Keratinocyte (primary cell): ENCODE results near the gene NELL1.

Experiments used
- CTCF ChIP-seq, 3 experiments: IDR thresholded peaks in 1 of 3; conservative IDR thresholded peaks in 1 of 3; optimal IDR thresholded peaks in 1 of 3; 2 replicates in 2 of 3; 3 replicates in 1 of 3; pipeline versions ENCODE3 to v1.5.1; 2011; ENCODE audit warnings: low read length in 3 of 3, mild to moderate bottlenecking in 3 of 3, moderate library complexity in 2 of 3, control low read depth in 1 of 3, inconsistent platforms in 1 of 3; ENCODE audit not compliant: insufficient read depth in 2 of 3; ENCODE audit errors: extremely low read depth in 1 of 3
- EZH2 ChIP-seq: IDR thresholded peaks from one replicate; pipeline ENCODE4 v1.6.1; 2012; ENCODE audit warnings: inconsistent platforms, mild to moderate bottlenecking, low read length, moderate library complexity

GRCh38 chr11:20937826-20938225, 268.4 kb downstream of the NELL1 start:
- TF ChIP-seq CTCF (optimal IDR thresholded peaks at IDR 0.05 in 1 of 3, IDR thresholded peaks at IDR 0.05 in 1 of 3, conservative IDR thresholded peaks at IDR 0.05 in 1 of 3; ENCODE audit: extremely low read depth in 1 of 3, insufficient read depth in 2 of 3, low read length in 3 of 3) (no peak), EZH2 (no peak)
